ENCODE data around the gene MAP1S.
A peak's percentile ranks its signal among the peaks of the same experiment; 100 is the strongest.

Gene MAP1S, protein sequence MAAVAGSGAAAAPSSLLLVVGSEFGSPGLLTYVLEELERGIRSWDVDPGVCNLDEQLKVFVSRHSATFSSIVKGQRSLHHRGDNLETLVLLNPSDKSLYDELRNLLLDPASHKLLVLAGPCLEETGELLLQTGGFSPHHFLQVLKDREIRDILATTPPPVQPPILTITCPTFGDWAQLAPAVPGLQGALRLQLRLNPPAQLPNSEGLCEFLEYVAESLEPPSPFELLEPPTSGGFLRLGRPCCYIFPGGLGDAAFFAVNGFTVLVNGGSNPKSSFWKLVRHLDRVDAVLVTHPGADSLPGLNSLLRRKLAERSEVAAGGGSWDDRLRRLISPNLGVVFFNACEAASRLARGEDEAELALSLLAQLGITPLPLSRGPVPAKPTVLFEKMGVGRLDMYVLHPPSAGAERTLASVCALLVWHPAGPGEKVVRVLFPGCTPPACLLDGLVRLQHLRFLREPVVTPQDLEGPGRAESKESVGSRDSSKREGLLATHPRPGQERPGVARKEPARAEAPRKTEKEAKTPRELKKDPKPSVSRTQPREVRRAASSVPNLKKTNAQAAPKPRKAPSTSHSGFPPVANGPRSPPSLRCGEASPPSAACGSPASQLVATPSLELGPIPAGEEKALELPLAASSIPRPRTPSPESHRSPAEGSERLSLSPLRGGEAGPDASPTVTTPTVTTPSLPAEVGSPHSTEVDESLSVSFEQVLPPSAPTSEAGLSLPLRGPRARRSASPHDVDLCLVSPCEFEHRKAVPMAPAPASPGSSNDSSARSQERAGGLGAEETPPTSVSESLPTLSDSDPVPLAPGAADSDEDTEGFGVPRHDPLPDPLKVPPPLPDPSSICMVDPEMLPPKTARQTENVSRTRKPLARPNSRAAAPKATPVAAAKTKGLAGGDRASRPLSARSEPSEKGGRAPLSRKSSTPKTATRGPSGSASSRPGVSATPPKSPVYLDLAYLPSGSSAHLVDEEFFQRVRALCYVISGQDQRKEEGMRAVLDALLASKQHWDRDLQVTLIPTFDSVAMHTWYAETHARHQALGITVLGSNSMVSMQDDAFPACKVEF
- total RNA-seq: 9.9 to 21.4 (median 14.3) reads per million in 4 donors

DNA sequence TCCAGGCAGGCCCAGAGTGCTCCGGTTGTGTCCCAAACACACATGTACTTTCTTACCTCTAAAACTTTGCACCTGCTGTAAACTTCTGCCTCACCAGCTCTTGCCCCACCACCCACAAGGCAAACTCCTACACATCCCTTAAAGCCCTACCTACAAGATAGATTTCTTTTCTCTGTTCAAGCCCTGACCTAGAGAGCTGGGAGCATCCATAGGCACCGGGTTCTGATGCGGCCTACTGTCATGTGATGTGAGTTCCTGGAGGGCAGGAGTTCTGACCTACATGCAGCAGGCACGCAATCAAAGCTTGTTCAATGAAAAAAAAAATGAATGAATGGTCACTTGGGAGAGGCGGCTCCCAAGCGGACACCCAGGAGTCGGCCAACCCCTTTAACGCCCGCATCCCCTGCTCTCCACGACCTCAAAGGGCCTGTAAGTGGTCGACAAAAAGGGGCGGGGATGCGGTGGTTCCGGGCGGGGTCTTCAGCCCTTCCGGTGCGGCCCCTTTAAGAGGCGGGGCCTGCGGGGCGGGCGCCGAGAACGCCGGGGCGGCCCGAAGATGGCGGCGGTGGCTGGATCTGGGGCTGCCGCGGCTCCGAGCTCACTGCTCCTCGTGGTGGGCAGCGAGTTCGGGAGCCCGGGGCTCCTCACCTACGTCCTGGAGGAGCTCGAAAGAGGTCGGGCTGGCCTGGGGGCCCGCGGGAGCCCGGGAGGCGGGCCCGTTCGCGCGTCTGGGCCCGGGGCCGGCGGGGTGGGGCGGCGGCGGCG, at the start of gene MAP1S:
Gene MAP1S (plus strand): TSS at position 534 of the 765 bp plus-strand sequence. CDS start 23 bp downstream, at position 557.
- peak in 4 of 5 donors; percentile 46 to 69 (median 56) for DNase-seq

DNA sequence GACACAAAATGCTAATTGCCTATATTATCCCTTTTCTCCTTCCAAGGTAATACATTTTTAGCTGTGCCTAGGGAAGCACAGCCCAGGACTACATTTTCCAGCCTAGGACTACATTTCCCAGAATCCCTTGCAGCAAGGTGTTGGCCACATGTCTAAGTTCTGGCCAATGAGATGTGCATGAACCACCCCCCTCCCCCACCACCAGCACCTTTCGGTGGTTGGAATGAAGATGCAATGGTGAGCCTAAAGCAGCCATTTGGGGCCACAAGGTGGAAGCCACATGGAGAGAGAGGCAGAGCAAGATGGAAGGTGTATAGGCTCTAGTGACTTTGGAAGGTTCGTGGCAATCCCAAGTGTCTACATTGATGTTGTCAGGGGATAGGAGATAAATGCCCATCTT, 47.4 kb upstream of the MAP1S start:
- peak in 1 of 5 donors; percentile 14 for DNase-seq

DNA sequence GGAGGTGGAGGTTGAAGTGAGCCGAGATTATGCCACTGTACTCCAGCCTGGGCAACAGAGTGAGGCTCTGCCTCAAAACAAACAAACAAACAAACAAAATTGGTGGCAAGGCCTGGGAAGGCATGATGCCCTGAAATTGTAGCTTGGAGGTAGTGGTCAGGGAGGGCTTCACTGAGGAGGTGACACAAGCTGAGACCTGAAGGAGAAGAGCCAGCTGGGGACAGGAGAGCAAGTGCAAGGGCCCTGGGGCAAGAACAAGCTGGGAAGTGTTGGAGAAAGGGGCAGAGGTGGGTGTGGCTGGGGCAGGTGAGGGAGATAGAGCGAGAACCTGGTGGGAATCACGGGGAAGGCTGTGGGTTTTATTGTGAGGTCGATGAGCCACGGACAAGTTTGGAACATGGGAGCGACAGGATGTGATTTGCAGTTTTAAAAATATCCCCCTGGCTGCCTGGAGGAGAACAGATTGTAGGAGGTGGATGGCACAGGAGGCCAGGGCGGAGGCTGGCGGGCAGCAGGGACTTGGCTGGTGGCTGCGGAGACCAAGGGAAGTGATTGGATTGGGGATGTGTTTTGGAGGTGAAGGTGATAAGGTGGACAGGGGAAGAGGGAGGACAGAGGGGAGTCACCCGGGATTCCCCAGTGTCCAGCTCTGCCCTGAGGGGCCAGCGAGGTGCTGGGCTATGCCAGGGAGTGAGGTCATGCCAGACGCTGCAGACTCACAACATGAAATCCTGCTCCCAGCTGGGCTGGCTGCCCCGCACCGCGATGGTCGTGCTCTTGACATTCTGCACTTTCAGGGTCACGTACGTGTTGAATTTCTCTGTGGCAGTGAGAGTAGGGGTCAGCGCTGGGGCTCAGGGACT, 45.1 kb upstream of the MAP1S start:
- no peak for DNase-seq

DNA sequence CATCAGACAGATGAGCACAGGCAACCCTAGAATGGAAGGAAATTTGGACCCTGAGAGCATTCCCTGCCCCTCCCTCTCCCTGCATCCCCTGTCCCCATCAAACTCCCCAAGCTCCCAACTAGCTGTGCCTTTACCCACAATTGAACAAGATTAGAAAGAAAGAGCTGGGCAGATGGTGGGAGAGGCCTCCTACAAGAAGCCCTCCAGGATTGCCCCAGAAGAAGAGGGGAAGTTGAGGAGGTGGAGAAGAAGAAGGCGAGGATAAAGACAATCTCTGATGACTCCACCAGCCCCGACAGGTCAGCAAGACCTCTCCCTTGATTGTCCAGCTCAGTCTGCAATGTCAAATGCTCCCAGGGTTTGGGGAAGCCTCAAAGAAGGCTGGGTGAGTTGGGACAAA, 43.0 kb upstream of the MAP1S start:
- DNase-seq: no peak

DNA sequence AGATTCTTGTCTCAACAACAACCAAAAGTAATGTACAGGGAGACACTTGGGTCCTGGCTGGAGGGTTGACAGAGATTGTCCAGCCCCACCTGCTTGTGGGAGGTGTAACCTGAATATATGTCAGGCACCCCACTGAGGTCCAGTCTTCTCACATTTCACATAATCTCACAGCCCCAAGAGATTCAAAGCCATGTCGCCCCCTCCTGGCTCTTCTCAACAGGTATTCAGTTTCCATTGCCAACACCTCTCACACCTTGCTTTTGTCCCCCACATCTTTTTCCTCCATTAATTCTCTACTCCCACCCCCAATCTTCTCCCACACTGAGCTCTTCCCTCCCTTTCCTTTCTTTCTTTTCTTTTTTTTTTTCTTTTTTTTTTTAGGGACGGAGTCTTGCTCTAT, 42.3 kb upstream of the MAP1S start:
- DNase-seq: no peak

DNA sequence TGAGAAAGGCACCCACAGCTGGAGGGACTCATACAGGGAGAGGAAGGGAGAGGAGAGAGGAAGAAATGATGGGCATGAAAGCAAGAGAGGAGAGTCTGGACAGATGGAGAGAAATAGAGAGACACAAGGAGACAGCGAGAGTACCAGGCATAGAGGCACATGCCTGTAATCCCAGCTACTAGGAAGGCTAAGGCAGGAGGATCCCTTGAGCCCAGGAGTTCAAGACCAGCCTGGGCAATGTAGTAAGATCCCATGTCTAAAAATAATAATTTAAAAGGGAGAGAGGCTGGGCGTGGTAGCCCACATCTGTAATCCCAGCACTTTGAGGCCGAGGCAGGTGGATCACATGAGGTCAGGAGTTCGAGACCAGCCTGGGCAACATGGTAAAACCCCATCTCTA, 40.4 kb upstream of the MAP1S start:
- DNase-seq: no peak

DNA sequence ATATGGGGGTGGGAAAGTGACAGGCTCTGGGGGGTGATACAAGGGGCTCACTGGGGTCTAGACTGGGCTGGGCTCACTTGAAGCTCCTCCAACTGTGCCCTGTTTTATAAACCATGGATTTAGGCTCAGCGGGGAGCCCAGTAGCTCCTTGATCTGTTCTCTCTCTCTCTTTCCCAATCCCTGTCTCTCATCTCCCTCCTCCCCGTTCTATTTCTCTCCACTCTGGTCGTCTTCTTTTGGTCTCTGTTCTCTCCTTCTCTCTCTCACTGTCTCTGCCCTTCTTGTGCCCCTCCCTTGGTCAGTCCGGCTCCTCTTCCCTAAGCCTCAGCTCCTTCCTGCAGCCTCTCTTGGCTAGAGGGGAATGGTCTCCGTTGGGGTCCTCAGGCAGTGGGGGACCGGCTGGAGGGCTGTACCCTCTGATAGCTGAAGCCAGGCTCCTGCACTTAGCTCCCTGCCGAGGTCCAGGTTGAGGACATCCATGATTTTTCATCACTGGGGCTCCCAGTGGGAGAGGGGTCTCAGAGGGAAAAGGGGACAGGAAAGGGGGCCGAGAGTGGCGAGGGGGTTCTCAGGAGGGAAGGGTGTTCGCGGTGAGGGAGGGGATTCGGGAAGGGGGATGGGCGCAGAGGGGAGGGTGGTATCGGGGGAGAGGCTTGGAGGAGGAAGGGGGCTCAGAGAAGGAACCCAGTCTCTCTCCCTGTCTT, 39.6 kb upstream of the MAP1S start:
- no peak for DNase-seq

DNA sequence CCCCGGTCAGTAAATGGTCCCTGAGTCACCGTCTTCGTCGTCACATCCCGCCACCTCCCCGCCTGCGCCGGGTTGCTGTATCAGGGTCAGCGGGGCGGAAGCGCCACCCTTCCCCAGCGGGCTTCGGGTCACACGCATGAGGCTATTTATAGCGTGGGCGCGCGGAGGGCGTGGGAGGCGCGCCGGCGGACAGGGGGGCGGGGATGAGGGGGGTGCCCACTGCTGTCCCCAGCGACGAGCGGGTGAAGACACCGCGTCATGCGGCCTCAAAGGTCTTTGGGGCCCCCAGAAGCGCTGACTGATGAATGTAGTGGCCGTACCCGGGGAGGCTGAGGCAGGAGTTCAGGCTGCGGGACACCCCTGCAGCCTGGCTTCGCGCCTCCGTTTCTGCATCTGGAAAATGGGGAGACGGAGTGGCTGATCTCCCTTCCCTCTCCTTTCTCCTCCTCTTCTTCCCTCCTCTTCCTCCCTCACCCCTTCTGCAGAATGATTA, 39.0 kb upstream of the MAP1S start:
- DNase-seq: peak in 2 of 5 donors; percentile 6 to 47

DNA sequence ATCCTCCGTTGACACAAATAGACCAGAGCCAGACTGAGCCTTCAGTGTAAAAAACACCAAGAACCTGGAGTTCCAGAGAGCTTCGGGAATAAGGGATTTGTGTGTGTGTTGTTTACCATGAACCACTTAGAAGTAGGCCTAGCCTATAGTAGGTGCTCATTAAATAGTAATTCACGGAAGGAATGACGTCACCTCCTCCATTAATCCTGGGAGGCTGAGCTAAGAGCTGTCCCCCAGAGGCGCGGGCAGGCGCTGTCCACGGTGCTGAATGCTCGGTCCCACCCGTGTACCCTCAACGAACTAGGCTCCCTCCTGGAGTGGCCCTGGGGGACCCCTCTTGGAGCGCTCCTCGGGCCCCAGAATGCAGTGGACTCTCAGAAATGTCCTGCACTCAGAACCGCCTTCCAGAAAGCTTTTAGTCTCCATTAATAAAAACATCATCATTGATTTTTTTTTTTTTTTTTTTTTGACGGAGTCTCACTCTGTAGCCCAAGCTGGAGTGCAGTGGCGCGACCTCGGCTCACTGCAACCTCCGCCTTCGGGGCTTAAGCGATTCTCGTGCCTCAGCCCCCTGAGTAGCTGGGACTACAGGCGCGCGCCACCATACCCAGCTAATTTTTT, 37.7 kb upstream of the MAP1S start:
- peak in 2 of 5 donors; percentile 22 to 23 for DNase-seq

DNA sequence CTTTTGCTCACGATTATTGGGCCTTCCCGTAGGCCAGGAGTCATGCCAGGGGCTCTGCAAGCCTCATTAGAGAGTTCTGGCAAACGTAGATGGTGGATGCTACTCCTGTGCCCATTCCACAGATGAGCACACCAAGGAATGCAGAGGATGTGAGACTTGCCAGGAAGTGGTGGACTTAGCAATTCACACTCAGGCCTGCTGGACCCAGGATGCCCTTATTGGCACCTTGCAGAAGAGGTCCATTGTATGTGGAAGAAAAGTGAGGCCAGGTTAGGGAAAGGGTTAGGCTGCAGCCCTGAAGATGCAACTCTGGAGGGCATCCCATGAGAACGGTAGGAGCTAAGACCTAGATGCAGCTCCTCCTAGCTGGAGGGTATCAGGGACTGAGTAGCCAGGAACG, 37.0 kb upstream of the MAP1S start:
- no peak for DNase-seq

DNA sequence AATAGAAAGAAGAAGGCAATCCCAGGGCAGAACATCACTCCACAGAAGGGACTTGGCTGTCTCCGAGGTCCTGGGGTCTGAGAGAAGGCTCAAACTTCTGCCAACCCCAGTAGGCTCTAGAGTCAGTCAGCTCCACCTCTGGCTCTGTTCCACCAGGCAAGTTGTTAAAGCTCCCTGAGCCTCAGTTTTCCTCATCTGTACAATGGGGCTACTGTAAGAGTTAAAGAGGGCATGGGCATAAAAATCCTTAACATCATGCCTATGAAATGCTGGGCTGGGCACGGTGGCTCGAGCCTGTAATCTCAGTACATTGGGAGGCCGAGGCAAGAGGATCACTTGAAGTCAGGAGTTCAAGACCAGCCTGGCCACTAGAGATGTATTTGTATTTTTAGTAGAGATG, 36.2 kb upstream of the MAP1S start:
- no peak for DNase-seq

DNA sequence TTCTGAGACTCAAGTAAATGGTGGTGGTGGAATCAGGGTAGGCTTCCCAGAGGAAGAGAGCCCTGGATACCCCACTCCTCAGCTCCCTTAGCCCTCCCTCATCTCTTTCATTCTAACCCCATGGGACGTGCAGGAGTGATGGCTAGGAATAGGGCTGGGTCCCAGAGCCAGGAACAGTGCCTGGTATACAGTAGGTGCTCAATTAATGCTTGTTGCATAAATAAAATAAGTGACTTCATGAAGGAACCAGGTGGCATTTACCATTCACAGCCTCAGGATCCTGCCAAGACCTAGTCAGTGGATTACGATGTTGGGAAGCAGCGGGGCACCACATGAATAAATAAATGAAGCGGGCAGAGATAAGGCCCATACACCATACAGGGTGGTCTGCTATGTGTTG, 35.0 kb upstream of the MAP1S start:
- DNase-seq: no peak

DNA sequence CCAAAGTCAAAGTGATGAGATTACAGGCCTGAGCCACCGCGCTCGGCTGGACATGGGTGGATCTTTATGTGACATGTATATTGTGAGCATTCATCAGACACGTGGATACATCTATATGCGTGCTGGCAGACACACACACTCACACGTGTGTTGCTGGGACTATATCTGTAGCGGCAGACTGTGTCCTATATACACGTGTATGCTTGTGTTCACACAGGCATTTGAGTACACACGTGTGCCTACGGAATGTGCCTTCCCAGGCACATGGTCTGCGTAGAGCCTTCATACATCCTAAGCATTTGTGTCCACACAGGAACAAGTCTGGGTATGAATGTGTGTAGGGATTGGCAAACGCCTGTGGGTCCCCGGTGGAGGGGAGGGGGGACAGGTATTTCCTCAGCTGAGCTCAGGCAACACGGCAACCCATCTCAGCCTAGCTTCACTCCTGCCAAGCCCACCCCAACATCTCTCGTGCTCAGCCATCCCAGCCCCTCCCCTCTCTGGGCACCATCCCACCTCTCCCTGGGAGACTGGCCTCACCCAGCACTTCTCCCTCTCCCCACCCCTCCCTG, 33.7 kb upstream of the MAP1S start:
- no peak for DNase-seq

DNA sequence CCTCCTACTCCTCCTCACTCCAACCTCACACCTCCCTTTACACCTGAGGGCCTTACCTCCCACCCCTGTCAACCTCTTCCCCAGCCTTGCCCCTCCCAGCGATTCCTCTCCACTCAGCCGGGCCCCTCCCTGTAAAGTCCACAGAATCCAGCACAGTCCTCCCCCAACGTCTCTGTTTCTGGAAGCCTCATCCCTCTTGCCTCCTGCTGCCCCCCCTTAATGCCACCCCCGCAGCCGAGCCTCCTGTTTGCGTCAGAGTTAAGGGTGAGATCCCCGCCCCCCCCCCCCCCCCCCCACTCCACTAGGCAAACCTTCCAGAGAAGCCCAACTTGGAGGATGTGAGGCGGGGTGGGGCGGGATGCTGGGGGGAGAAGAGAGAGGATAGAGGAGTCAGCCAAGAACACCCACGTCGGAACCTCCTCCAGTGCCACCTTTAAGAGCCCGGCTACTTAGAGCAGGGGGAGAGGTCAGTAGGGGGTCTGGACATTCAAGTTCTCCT, 33.2 kb upstream of the MAP1S start:
- no peak for DNase-seq

DNA sequence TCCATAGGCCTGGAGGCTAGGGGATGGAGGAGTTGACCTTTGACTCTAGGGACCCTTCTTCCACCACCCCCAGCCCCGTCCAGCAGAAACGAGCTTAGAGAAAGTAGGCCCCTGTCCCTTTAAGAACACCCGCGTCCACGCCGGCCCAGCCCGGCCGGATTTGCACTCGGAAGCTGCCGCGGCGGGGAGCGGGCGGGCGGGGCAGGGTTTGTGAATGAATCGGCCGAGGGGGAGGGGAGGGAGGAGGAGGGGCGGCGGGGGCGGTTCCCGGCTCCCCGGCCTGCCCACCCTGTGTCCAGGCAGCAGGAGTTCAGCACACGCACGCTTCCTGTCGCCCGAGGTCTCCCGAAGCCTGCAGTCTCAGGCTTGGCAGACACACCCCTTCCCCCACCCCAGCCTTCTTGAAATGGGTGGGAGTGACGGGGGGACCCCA, 32.7 kb upstream of the MAP1S start:
- no peak for DNase-seq

DNA sequence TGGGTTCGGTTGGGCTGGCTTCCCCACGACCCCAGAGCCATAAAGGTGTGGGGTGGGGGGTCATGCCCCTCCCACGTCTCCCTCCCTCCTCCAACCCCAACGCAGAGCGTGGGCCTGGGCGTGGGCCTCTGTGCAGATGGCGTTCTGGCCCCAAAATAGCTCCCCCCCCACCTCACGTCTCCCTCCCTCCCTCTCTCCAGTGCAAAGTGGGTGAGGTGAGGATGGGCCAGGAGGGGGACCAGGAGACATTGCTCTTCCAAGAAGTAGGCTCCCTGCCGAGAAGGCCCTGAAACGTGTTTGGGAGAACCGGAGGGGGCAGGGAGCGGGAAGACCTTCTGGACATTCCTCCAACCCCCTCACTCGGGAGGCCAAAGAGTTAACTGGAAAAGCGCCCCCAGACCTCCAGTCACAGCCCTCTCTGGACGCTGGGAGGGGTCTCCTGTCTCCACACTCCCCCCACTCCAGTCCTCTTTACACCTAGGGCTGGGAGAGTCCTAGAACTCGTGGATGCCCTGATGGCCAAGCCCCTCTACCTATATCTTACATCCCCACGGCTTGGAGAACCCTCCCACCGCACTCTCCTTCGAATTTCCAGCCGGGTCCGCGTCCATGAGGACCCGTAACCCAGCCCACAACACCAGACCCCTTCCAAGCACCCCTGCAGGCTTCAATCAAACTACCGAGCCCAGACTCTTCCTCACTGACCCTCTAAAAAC, 32.0 kb upstream of the MAP1S start:
- no peak for DNase-seq

DNA sequence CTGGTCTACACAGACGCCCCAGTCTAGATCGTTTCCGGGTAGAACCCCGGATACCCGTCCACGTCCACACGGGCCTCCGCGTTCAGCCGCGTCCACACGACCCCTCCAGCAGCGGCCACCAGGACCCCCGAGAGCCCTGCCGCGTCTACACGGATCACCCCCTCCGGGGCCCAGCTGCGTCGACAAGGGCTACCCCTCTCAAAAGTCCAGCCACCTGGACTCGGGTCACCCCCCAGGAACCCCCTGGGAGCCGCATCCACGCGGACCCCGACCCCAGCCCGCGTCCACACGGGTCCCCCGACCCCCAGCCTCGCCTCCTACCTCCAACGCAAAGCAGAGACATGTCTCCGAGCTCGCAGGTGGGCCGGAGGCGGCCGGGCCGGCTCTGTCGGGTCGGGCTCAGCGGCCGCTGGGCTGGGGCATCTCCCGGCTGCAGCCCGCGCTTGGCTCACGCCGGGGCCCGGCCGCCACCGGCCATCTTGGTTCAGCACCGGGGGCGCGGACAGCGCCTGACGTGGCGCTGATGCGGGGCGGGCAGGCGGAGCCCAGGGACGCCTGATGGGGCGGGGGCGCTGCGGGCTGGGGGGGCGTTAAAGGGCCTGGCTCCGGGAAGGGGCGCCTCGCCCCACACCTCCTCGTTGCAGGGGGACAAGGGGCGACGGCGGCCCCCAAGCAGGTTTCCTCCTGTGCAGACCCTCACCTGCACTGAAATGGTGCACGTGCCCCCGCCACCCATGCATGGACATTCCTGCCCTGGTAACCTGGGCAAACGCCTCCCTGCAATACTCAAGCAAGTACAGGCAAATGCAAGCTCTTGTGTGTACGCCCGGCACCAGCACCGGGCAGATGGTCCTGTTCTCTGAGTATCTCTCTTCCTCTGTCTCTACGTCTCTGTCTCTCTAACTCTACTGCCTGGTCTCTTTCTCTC, 31.2 kb upstream of the MAP1S start, which contains the start of gene UNC13A:
Gene UNC13A (minus strand): TSS at position 498 of the 928 bp plus-strand sequence. CDS start 155 bp downstream, at position 343.
- peak in 4 of 5 donors; percentile 23 to 41 (median 28) for DNase-seq
